Measurements from ENCODE around the gene C16orf87. TPM values are rescaled to one million over a fixed set of nuclear protein-coding genes. Genes with fewer than 3 reads are reported as not detected.

The C16orf87 gene
- total RNA-seq, 1 experiment from 2014 or later, result 10.2 TPM

DNA sequence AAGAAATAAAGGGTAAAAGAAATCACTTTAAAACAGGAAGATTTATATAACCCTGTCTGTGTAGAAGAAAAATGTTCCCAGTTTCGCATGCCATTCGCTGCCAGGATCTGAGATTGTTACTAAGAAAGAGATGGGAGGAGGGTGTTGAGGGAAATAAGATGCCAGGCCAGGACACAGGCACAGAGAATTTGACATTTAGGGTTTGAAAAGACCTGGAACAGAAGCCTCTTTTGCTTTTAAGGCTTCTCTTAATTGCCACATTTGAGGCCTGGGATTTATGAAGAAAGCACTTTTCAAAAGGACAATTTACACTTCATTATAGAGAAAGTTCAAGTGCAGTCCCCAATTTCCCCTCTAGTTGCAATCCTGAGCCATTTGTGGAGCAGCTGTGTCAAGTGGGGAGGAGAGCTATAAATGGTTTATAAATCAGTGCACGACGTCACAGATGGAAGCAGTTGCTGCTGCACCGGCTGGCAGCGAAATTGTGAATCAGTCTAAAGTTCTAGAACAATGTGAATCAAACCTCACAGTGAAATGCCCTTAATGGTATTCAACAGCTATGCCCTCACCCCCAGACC lies 26.5 kb upstream of the C16orf87 start:
- ChIA-PET CTCF (interaction anchor here (1.0 to 1.2 kb wide), 4 partner anchors 26 to 73 kb away, joined by 3 to 15 read pairs (median 4); partner anchors contain the start of gene GPT2), RAD21 (ENCODE audit: low non-redundant PET in 1 of 2, low total read pairs in 2 of 2, uncharacterized antibody in 2 of 2, unreplicated experiment in 2 of 2) (interaction anchor here in 1 of 2 experiments (0.6 kb wide), 1 partner anchor 51 kb away, joined by 10 read pairs; no protein-coding TSS in a partner anchor), POLR2A (interaction anchor here (0.5 kb wide), 1 partner anchor 28 kb away, joined by 3 read pairs; no protein-coding TSS in a partner anchor)
- no peak for TF ChIP-seq EZH2phosphoT487 (IDR thresholded peaks at IDR 0.05; ENCODE audit: borderline replicate concordance)
- no peak for TF ChIP-seq EZH2 (IDR thresholded peaks at IDR 0.05)
- TF ChIP-seq ELF1 (IDR thresholded peaks at IDR 0.05; ENCODE audit: borderline replicate concordance, low read depth), result no peak
- TF ChIP-seq, protein P1, sequence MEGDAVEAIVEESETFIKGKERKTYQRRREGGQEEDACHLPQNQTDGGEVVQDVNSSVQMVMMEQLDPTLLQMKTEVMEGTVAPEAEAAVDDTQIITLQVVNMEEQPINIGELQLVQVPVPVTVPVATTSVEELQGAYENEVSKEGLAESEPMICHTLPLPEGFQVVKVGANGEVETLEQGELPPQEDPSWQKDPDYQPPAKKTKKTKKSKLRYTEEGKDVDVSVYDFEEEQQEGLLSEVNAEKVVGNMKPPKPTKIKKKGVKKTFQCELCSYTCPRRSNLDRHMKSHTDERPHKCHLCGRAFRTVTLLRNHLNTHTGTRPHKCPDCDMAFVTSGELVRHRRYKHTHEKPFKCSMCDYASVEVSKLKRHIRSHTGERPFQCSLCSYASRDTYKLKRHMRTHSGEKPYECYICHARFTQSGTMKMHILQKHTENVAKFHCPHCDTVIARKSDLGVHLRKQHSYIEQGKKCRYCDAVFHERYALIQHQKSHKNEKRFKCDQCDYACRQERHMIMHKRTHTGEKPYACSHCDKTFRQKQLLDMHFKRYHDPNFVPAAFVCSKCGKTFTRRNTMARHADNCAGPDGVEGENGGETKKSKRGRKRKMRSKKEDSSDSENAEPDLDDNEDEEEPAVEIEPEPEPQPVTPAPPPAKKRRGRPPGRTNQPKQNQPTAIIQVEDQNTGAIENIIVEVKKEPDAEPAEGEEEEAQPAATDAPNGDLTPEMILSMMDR (IDR thresholded peaks at IDR 0.05 in 2 of 3, conservative IDR thresholded peaks at IDR 0.05 in 1 of 3; ENCODE audit: borderline replicate concordance in 1 of 3, insufficient read depth in 1 of 3, low read depth in 2 of 3, low read length in 2 of 3), result peak; percentile 20 to 49 (median 30); a peak in 5 of 6 replicates
- TF ChIP-seq JUND (IDR thresholded peaks at IDR 0.05), result no peak
- TF ChIP-seq RAD21 (IDR thresholded peaks at IDR 0.05; ENCODE audit: low read depth), result peak; percentile 47; the same call in 1 of the 2 replicates
- TF ChIP-seq EGR1 (IDR thresholded peaks at IDR 0.05; ENCODE audit: low read depth), result no peak
- TF ChIP-seq CEBPB (IDR thresholded peaks at IDR 0.05; ENCODE audit: low read depth), result no peak
- TF ChIP-seq, protein P2, sequence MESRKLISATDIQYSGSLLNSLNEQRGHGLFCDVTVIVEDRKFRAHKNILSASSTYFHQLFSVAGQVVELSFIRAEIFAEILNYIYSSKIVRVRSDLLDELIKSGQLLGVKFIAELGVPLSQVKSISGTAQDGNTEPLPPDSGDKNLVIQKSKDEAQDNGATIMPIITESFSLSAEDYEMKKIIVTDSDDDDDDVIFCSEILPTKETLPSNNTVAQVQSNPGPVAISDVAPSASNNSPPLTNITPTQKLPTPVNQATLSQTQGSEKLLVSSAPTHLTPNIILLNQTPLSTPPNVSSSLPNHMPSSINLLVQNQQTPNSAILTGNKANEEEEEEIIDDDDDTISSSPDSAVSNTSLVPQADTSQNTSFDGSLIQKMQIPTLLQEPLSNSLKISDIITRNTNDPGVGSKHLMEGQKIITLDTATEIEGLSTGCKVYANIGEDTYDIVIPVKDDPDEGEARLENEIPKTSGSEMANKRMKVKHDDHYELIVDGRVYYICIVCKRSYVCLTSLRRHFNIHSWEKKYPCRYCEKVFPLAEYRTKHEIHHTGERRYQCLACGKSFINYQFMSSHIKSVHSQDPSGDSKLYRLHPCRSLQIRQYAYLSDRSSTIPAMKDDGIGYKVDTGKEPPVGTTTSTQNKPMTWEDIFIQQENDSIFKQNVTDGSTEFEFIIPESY (IDR thresholded peaks at IDR 0.05; ENCODE audit: extremely low read depth, insufficient replicate concordance, low read length), result no peak
- no peak for TF ChIP-seq POLR2AphosphoS5 (IDR thresholded peaks at IDR 0.05; ENCODE audit: low read depth, low read length)
- H3K79me2 ChIP-seq (ENCODE audit: insufficient read depth, low read length), result no peaks in the 10 kb centered on the region
- intact Hi-C loops (cut with micrococcal nuclease), result loop anchor here (10.0 kb wide), 1 partner anchor 1307 kb away; no protein-coding TSS in a partner anchor
- H3K27me3 ChIP-seq (ENCODE audit: insufficient read depth, low read length), result no peaks in the 10 kb centered on the region
- H3K9ac ChIP-seq (ENCODE audit: low read length), result no peak overlapping the region
- no peaks in the 10 kb centered on the region for H3K9me2 ChIP-seq (ENCODE audit: insufficient read depth)
- no peaks in the 10 kb centered on the region for H4K20me1 ChIP-seq (ENCODE audit: insufficient read depth)
- ATAC-seq, result peak; percentile 39
- peaks cover 14 to 28% of the 10 kb centered on the region in 2 experiments for H3K4me1 ChIP-seq (ENCODE audit: control insufficient read depth in 1 of 2, insufficient read depth in 2 of 2, low read length in 2 of 2)
- BruUV-seq (replicated peaks), result no TSS peak
- H3K4me2 ChIP-seq (ENCODE audit: low read length), result no peak overlapping the region
- no peak overlapping the region for H3K27ac ChIP-seq (ENCODE audit: low read depth, low read length)
- H2AFZ ChIP-seq (ENCODE audit: low read depth, low read length, poor library complexity, severe bottlenecking), result no peak overlapping the region
- no peaks in the 10 kb centered on the region for H3K36me3 ChIP-seq (ENCODE audit: control insufficient read depth in 1 of 2, insufficient read depth in 2 of 2, low read length in 2 of 2)
- H3K4me3 ChIP-seq (replicated peaks in 1 of 2; ENCODE audit: low read depth in 1 of 2, low read length in 2 of 2), result no peak overlapping the region
- H3K9me3 ChIP-seq (ENCODE audit: control insufficient read depth in 1 of 2, insufficient read depth in 1 of 2, low read depth in 1 of 2, low read length in 2 of 2), result no peaks in the 10 kb centered on the region
- peak; percentile 26 for DNase-seq (ENCODE audit: low read depth, low spot score)

Measured in HCT116 (cell line).